ENCODE results near the gene COL4A1. TPM values are rescaled to one million over a fixed set of nuclear protein-coding genes. Genes with fewer than 3 reads are reported as not detected.

Gene COL4A1
- total RNA-seq, 2 experiments from 2014 or later: not detected

- Mint-ChIP-seq H3K27me3 (peaks cover 4% of the 10 kb centered on the region), H3K9me3 (peaks cover 9% of the 10 kb centered on the region), H3K4me1 (no peaks in the 10 kb centered on the region), H3K36me3 (no peaks in the 10 kb centered on the region), H3K27ac (no peak overlapping the region), H3K4me3 (no peak overlapping the region)
- POLR2A ChIA-PET: no interaction called here
- no peak for DNase-seq
- no peak for ATAC-seq (ENCODE audit: low read depth)
Observed at GRCh38 chr13:110170020-110170790, 136.8 kb downstream of the COL4A1 start.

DNA sequence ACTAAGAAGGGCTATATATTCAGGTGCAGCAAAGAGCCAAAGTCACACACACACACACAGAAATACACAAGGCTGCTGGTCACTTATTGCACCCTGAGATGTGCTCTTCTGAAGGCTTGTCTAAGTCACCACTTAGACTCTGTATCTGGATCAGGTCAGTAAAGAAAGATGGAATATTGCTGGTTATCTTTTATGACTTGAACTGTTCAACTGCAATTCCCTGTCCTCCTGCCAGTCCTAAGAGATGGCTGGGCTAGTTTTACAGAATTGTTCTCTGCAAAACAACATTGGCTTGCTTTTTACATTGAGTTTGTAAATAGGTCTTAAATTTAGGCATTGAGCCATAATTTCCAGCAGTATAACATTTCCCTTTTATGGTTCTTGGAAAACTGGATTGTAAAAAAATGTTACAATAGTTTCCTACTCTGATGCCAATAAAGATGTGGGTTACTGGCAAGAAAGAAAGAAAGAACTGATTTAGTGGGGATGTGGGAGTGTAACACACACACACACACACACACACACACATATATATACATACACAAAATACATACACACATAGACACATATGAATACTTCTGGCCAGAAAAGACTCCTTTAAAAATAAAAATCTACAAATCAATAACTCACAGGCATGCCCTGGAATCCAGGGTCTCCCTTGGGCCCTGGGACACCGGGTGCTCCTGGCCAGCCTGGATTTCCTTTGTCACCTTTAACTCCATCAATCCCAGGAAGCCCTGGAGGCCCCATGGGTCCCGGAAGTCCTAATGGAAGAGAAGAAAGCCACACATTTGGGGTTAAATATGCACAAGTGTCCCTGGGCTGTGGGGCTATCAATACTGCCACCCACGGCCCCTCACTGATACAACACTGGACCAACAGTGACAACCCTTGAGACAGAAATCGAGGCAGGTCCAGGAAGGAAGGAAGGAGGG, 137.7 kb downstream of the COL4A1 start:
- H3K4me1 Mint-ChIP-seq: no peaks in the 10 kb centered on the region
- DNase-seq (no peak), ATAC-seq (ENCODE audit: low read depth) (no peak)
- H3K27me3 Mint-ChIP-seq: peaks cover 4% of the 10 kb centered on the region
- no peak overlapping the region for H3K4me3 Mint-ChIP-seq
- no peaks in the 10 kb centered on the region for H3K36me3 Mint-ChIP-seq
- no peak overlapping the region for H3K27ac Mint-ChIP-seq
- peaks cover 9% of the 10 kb centered on the region for H3K9me3 Mint-ChIP-seq
- POLR2A ChIA-PET: no interaction called here

GRCh38 chr13:110166598-110166997, 140.4 kb downstream of the COL4A1 start:
- H3K4me3 Mint-ChIP-seq: no peak overlapping the region
- DNase-seq: no peak
- no peaks in the 10 kb centered on the region for H3K36me3 Mint-ChIP-seq
- H3K27ac Mint-ChIP-seq: no peak overlapping the region
- H3K27me3 Mint-ChIP-seq: peaks cover 2% of the 10 kb centered on the region
- no peaks in the 10 kb centered on the region for H3K9me3 Mint-ChIP-seq
- ATAC-seq (ENCODE audit: low read depth): no peak
- H3K4me1 Mint-ChIP-seq: no peaks in the 10 kb centered on the region
- POLR2A ChIA-PET: no interaction called here

- H3K4me3 Mint-ChIP-seq: no peak overlapping the region
- POLR2A ChIA-PET: no interaction called here
- no peaks in the 10 kb centered on the region for H3K4me1 Mint-ChIP-seq
- ATAC-seq (ENCODE audit: low read depth) (no peak), DNase-seq (no peak)
- no peaks in the 10 kb centered on the region for H3K9me3 Mint-ChIP-seq
- H3K27ac Mint-ChIP-seq: no peak overlapping the region
- H3K27me3 Mint-ChIP-seq: peaks cover 2% of the 10 kb centered on the region
- no peaks in the 10 kb centered on the region for H3K36me3 Mint-ChIP-seq
Observed at GRCh38 chr13:110164706-110165105, 142.3 kb downstream of the COL4A1 start.

GRCh38 chr13:110162866-110163658, 143.9 kb downstream of the COL4A1 start:
- no peaks in the 10 kb centered on the region for H3K9me3 Mint-ChIP-seq
- ATAC-seq (ENCODE audit: low read depth) (no peak), DNase-seq (no peak)
- no peak overlapping the region for H3K4me3 Mint-ChIP-seq
- no peaks in the 10 kb centered on the region for H3K4me1 Mint-ChIP-seq
- no peak overlapping the region for H3K27ac Mint-ChIP-seq
- POLR2A ChIA-PET: no interaction called here
- peaks cover 2% of the 10 kb centered on the region for H3K27me3 Mint-ChIP-seq
- no peaks in the 10 kb centered on the region for H3K36me3 Mint-ChIP-seq

DNA sequence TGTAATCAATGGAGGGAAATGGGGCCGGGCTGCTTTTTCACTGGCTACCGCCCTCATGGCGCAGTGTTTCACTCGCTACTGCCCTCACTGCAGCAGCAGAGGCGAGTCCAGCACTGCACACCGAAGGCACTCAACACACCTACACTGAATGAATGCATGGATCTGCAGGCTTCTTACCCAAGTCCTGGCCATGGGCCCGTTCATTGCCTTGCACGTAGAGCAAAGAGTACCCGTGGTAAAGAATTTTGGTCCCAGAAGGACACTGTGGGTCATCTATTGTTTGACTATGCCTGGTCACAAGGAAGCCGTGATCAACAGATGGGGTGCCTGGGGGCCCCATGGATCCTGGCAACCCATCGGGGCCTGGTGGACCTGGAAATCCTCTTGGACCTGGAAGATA, 144.9 kb downstream of the COL4A1 start:
- Mint-ChIP-seq H3K36me3 (no peaks in the 10 kb centered on the region), H3K4me3 (no peak overlapping the region), H3K27me3 (peaks cover 1% of the 10 kb centered on the region), H3K4me1 (no peaks in the 10 kb centered on the region), H3K27ac (no peak overlapping the region), H3K9me3 (no peaks in the 10 kb centered on the region)
- POLR2A ChIA-PET: no interaction called here
- DNase-seq (no peak), ATAC-seq (ENCODE audit: low read depth) (no peak)

DNA sequence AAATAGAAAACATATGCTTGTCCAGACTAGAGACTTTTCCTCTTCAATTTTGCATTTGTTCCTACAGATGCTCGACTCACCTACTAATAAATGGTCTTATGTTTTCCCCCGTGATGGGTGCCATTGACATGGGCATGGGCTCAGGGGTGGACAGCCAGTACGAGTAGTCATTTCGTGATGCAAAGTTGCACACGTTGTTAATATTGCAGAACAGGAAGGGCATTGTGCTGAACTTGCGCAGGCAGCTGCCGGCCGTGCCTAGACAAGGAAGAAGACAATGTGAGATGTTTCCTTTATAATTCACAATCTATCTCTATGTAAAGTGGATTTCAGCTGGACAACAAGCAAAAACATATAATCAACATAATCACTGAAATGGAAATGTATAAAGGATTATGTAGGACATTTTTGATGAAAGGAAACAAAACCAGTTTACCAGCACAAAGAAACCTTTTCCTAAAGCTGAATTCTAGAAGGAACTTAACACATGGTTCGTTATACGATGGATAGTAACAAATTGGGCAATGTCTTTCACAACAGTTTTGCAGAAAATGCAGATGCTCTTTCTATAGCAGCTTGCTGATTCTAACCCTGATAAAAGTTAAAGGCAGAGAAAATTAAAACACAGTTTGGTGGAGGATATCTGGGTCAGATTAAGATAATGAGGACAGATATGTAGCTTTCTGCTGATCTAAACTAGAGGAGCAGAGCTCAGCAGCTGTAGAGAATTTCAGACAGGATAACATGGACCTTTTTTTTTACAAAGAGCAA, 145.7 kb downstream of the COL4A1 start:
- DNase-seq: no peak
- no peaks in the 10 kb centered on the region for H3K36me3 Mint-ChIP-seq
- no peaks in the 10 kb centered on the region for H3K27me3 Mint-ChIP-seq
- POLR2A ChIA-PET: no interaction called here
- no peak overlapping the region for H3K27ac Mint-ChIP-seq
- H3K4me3 Mint-ChIP-seq: no peak overlapping the region
- no peaks in the 10 kb centered on the region for H3K9me3 Mint-ChIP-seq
- ATAC-seq (ENCODE audit: low read depth): no peak
- H3K4me1 Mint-ChIP-seq: no peaks in the 10 kb centered on the region

DNA sequence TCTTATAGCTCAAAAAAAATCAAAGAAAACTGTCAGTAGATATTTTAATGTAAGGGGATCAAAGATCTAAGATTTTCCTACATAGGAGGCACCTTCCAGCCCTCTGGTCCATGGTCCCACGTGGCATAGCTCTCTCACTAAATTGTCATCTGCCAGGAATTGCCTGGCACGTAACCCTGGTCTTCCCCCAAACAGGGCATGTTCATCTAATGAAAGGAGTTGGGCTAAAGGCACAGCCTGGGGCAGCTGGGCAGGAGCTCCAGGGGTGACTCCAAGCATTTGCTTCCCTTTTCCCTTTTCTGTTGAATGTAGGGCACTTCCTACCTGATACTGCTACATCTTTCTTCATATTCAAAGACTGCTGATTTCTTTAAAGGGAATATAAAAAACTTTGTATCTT, 148.7 kb downstream of the COL4A1 start:
- Mint-ChIP-seq H3K4me3 (no peak overlapping the region), H3K27ac (no peak overlapping the region), H3K36me3 (no peaks in the 10 kb centered on the region), H3K9me3 (no peaks in the 10 kb centered on the region), H3K4me1 (no peaks in the 10 kb centered on the region), H3K27me3 (no peaks in the 10 kb centered on the region)
- POLR2A ChIA-PET: no interaction called here
- ATAC-seq (ENCODE audit: low read depth) (no peak), DNase-seq (no peak)

- no peak overlapping the region for H3K27ac Mint-ChIP-seq
- ATAC-seq (ENCODE audit: low read depth) (no peak), DNase-seq (no peak)
- H3K4me3 Mint-ChIP-seq: no peak overlapping the region
- no peaks in the 10 kb centered on the region for H3K9me3 Mint-ChIP-seq
- H3K4me1 Mint-ChIP-seq: no peaks in the 10 kb centered on the region
- POLR2A ChIA-PET: no interaction called here
- H3K27me3 Mint-ChIP-seq: no peaks in the 10 kb centered on the region
- H3K36me3 Mint-ChIP-seq: no peaks in the 10 kb centered on the region
Observed at GRCh38 chr13:110157718-110158117, 149.2 kb downstream of the COL4A1 start.

GRCh38 chr13:110156301-110157049, 150.5 kb downstream of the COL4A1 start:
- Mint-ChIP-seq H3K36me3 (no peaks in the 10 kb centered on the region), H3K27ac (no peak overlapping the region), H3K4me1 (no peaks in the 10 kb centered on the region), H3K4me3 (no peak overlapping the region), H3K9me3 (no peaks in the 10 kb centered on the region), H3K27me3 (no peaks in the 10 kb centered on the region)
- POLR2A ChIA-PET: no interaction called here
- no peak for DNase-seq
- no peak for ATAC-seq (ENCODE audit: low read depth)

- Mint-ChIP-seq H3K9me3 (no peaks in the 10 kb centered on the region), H3K27ac (no peak overlapping the region), H3K4me1 (no peaks in the 10 kb centered on the region), H3K36me3 (no peaks in the 10 kb centered on the region), H3K4me3 (no peak overlapping the region), H3K27me3 (no peaks in the 10 kb centered on the region)
- no peak for DNase-seq
- POLR2A ChIA-PET: no interaction called here
- ATAC-seq (ENCODE audit: low read depth): no peak
Observed at GRCh38 chr13:110155072-110155471, 151.9 kb downstream of the COL4A1 start.

DNA sequence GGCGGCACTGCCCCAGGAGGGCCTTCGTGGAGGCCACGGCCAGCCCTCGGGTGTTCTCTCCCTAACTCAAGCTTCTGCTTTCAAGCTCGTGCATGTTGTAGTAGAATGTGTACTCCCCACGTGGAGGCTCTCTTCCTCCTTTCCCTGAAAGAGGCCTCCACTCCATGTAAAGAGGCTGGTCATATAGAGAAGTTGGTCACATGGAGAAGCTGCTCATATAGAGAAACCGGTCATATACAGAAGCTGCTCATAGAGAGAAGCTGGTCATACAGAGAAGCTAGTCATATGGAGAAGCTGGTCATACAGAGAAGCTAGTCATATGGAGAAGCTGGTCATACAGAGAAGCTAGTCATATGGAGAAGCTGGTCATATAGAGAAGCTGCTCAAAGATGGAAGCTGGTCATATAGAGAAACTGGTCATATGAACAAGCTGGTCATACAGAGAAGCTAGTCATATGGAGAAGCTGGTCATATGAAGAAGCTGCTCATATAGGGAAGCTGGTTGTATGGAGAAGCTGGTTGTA, 152.5 kb downstream of the COL4A1 start:
- no peaks in the 10 kb centered on the region for H3K9me3 Mint-ChIP-seq
- H3K4me3 Mint-ChIP-seq: no peak overlapping the region
- DNase-seq: no peak
- POLR2A ChIA-PET: no interaction called here
- no peaks in the 10 kb centered on the region for H3K36me3 Mint-ChIP-seq
- no peaks in the 10 kb centered on the region for H3K4me1 Mint-ChIP-seq
- H3K27me3 Mint-ChIP-seq: no peaks in the 10 kb centered on the region
- no peak overlapping the region for H3K27ac Mint-ChIP-seq
- no peak for ATAC-seq (ENCODE audit: low read depth)
